ENCODE measurements around the gene CTTN. TPM values are rescaled to one million over a fixed set of nuclear protein-coding genes. Genes with fewer than 3 reads are reported as not detected.

The CTTN gene
- total RNA-seq, 1 experiment from 2014 or later, result 448 TPM

DNA sequence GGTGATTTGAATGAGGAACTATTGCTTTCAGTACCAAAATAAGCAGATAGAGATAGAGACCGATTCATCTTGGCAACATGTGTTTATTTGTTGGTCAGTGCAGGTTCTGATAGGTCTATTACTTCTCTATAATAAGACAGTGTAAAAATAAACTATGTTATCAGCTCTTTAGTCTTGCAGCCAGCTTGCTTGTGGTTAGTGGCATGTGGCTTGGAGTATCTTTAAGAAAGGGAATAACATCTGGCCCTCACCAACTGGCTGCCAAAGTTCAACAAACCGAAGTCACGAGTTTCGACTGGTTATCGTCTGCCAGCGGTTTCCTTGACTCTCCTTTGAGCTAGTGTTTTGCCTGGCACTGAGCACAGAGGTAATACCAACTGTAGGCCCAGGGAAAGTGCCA lies 71.8 kb downstream of the CTTN start:
- DNase-seq, result no peak
- Mint-ChIP-seq H3K27me3 (ENCODE audit: unreplicated experiment) (no peaks in the 10 kb centered on the region), H3K4me3 (ENCODE audit: low read depth, unreplicated experiment) (no peak overlapping the region), H3K4me1 (ENCODE audit: low read depth, unreplicated experiment) (peaks cover 8% of the 10 kb centered on the region), H3K27ac (ENCODE audit: unreplicated experiment) (no peak overlapping the region), H3K36me3 (ENCODE audit: insufficient read depth, unreplicated experiment) (peaks cover 17% of the 10 kb centered on the region), H3K9me3 (ENCODE audit: low read depth, unreplicated experiment) (no peaks in the 10 kb centered on the region)
- CTCF ChIA-PET, result interaction anchor here (1.1 kb wide), 1 partner anchor 12 kb away, joined by 5 read pairs; no protein-coding TSS in a partner anchor
- intact Hi-C loops (cut with micrococcal nuclease; ENCODE audit: unreplicated experiment), result no loop called here
- no TSS peak for BruUV-seq (replicated peaks)
- TF ChIP-seq, protein P1, sequence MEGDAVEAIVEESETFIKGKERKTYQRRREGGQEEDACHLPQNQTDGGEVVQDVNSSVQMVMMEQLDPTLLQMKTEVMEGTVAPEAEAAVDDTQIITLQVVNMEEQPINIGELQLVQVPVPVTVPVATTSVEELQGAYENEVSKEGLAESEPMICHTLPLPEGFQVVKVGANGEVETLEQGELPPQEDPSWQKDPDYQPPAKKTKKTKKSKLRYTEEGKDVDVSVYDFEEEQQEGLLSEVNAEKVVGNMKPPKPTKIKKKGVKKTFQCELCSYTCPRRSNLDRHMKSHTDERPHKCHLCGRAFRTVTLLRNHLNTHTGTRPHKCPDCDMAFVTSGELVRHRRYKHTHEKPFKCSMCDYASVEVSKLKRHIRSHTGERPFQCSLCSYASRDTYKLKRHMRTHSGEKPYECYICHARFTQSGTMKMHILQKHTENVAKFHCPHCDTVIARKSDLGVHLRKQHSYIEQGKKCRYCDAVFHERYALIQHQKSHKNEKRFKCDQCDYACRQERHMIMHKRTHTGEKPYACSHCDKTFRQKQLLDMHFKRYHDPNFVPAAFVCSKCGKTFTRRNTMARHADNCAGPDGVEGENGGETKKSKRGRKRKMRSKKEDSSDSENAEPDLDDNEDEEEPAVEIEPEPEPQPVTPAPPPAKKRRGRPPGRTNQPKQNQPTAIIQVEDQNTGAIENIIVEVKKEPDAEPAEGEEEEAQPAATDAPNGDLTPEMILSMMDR (IDR thresholded peaks at IDR 0.05; ENCODE audit: unreplicated experiment), result no peak

DNA sequence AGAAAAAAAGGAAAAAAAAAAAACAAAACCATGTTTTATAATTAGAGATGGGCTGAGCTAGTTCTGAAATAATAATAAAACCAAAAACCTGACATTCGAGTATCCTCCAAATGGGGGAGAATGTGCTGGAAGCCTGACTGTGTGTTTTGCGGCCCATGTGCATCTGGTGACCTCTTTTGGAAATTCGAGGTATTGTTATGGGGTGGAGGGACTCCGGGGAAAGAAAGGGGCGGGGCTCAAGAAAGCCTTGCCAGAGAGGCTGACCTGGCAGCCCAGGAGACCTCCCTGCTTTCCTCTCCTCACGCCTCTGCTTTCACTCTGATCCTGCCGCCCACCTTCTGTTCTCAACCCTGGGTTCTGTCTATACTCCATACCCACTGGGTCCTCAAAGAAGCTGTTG lies 72.9 kb downstream of the CTTN start:
- Mint-ChIP-seq H3K4me1 (ENCODE audit: low read depth, unreplicated experiment) (peaks cover 8% of the 10 kb centered on the region), H3K27me3 (ENCODE audit: unreplicated experiment) (no peaks in the 10 kb centered on the region), H3K9me3 (ENCODE audit: low read depth, unreplicated experiment) (no peaks in the 10 kb centered on the region), H3K27ac (ENCODE audit: unreplicated experiment) (no peak overlapping the region), H3K36me3 (ENCODE audit: insufficient read depth, unreplicated experiment) (peaks cover 17% of the 10 kb centered on the region), H3K4me3 (ENCODE audit: low read depth, unreplicated experiment) (no peak overlapping the region)
- CTCF ChIA-PET, result no interaction called here
- TF ChIP-seq, protein P1 (IDR thresholded peaks at IDR 0.05; ENCODE audit: unreplicated experiment), result no peak
- peak; percentile 22 for DNase-seq
- intact Hi-C loops (cut with micrococcal nuclease; ENCODE audit: unreplicated experiment), result no loop called here
- no TSS peak for BruUV-seq (replicated peaks)

DNA sequence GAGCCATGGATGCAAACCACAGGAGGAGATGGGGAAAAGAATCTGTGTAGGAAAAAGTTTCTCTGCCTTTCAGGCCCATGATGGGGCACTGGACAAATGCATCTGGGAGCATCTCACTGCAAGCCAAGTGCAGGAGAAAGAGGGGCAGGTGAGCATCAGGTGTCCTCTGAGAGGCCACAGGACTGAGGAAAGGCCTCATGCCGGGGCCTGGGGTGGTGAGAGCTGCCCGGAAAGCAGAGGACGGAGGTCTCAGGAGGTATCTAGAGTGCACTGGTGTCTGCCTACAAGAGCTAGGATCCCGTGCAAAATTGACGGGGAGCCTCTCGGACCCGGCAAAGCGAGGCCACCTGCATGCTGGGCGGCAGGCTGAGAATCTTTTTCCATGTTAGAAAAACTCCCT lies 73.9 kb downstream of the CTTN start:
- Mint-ChIP-seq H3K36me3 (ENCODE audit: insufficient read depth, unreplicated experiment) (peaks cover 23% of the 10 kb centered on the region), H3K9me3 (ENCODE audit: low read depth, unreplicated experiment) (no peaks in the 10 kb centered on the region), H3K27ac (ENCODE audit: unreplicated experiment) (no peak overlapping the region), H3K4me3 (ENCODE audit: low read depth, unreplicated experiment) (no peak overlapping the region), H3K4me1 (ENCODE audit: low read depth, unreplicated experiment) (peaks cover 8% of the 10 kb centered on the region), H3K27me3 (ENCODE audit: unreplicated experiment) (no peaks in the 10 kb centered on the region)
- TF ChIP-seq, protein P1 (IDR thresholded peaks at IDR 0.05; ENCODE audit: unreplicated experiment), result no peak
- CTCF ChIA-PET, result no interaction called here
- intact Hi-C loops (cut with micrococcal nuclease; ENCODE audit: unreplicated experiment), result no loop called here
- DNase-seq, result no peak
- no TSS peak for BruUV-seq (replicated peaks)

DNA sequence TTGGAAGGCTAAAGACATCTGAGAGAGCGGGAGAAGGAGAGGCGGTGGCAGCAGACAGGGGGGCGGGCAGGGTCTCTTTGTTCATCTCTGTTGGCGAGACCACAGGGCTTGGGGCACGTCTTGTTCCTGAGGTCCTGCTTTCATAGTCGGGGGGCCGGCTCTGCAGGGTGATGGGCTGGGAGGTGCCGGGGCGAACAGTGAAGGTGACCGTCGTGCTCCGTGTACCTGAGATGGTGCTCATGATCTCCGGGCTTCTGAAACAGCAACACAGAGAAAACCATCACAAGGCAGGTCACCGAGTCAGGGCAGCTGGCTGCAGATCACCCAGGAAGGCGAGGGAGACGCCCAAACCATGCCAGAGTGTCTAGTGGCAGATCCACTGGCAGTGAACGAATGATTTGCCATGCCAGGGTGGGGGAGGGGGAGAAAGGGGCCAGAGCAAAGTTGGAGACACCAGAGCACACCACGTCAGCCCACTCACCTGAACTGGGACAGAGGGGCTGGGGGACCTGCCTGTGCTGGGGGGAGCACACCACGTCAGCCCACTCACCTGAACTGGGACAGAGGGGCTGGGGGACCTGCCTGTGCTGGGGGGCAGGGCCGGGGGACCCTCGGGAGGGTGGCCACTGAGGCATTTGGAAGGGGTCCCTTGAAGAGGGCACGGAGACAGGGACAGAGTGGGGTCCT lies 75.0 kb downstream of the CTTN start:
- CTCF ChIA-PET, result no interaction called here
- TF ChIP-seq, protein P1 (IDR thresholded peaks at IDR 0.05; ENCODE audit: unreplicated experiment), result no peak
- BruUV-seq (replicated peaks), result no TSS peak
- H3K27ac Mint-ChIP-seq (ENCODE audit: unreplicated experiment), result no peak overlapping the region
- H3K9me3 Mint-ChIP-seq (ENCODE audit: low read depth, unreplicated experiment), result no peaks in the 10 kb centered on the region
- H3K4me3 Mint-ChIP-seq (ENCODE audit: low read depth, unreplicated experiment), result no peak overlapping the region
- peaks cover 8% of the 10 kb centered on the region for H3K4me1 Mint-ChIP-seq (ENCODE audit: low read depth, unreplicated experiment)
- no peak for DNase-seq
- H3K27me3 Mint-ChIP-seq (ENCODE audit: unreplicated experiment), result no peaks in the 10 kb centered on the region
- peaks cover 24% of the 10 kb centered on the region for H3K36me3 Mint-ChIP-seq (ENCODE audit: insufficient read depth, unreplicated experiment)
- intact Hi-C loops (cut with micrococcal nuclease; ENCODE audit: unreplicated experiment), result no loop called here

All from Calu3 (cell line).